HFF-Myc (cell line): ENCODE results near the gene ST7.
A peak's percentile ranks its signal among the peaks of the same experiment; 100 is the strongest.

Experiments used
- DNase-seq: peaks from one replicate; pipeline ENCODE4 v3.0.0-alpha.2; 2011; ENCODE audit warnings: low read depth; ENCODE audit errors: extremely low read depth
- H3K4me3 ChIP-seq: replicated peaks from 2 replicates; pipeline ENCODE4 v1.5.1; 2011; ENCODE audit warnings: low read depth, mild to moderate bottlenecking, control low read depth, low read length
- CTCF ChIP-seq: IDR thresholded peaks from 2 replicates; pipeline ENCODE4 v1.5.1; 2012; ENCODE audit warnings: mild to moderate bottlenecking, low read depth, low read length, control low read depth; ENCODE audit errors: missing control alignments

Gene ST7

GRCh38 chr7:117092785-117093184, 139.5 kb downstream of the ST7 start:
- peak; percentile 96 for DNase-seq
- TF ChIP-seq CTCF, result no peak
- no peak overlapping the region for H3K4me3 ChIP-seq

- DNase-seq, result no peak
- no peak overlapping the region for H3K4me3 ChIP-seq
- TF ChIP-seq CTCF, result no peak
Measured at GRCh38 chr7:117094457-117094856, 141.2 kb downstream of the ST7 start.

GRCh38 chr7:117095055-117095454, 141.8 kb downstream of the ST7 start:
- TF ChIP-seq CTCF, result no peak

GRCh38 chr7:117096330-117096729, 143.0 kb downstream of the ST7 start:
- DNase-seq, result no peak
- TF ChIP-seq CTCF, result no peak
- H3K4me3 ChIP-seq, result no peak overlapping the region

More at GRCh38 chr7:117095055-117095454, 141.8 kb downstream of the ST7 start:
- H3K4me3 ChIP-seq, result no peak overlapping the region
- no peak for DNase-seq

- DNase-seq, result no peak
- no peak overlapping the region for H3K4me3 ChIP-seq
- TF ChIP-seq CTCF, result no peak
Measured at GRCh38 chr7:117096942-117097341, 143.6 kb downstream of the ST7 start.

- H3K4me3 ChIP-seq, result no peak overlapping the region
- DNase-seq, result no peak
- TF ChIP-seq CTCF, result no peak
Measured at GRCh38 chr7:117097860-117098259, 144.6 kb downstream of the ST7 start.

- TF ChIP-seq CTCF, result no peak
- no peak overlapping the region for H3K4me3 ChIP-seq
- peak; percentile 40 for DNase-seq
Measured at GRCh38 chr7:117098457-117098856, 145.2 kb downstream of the ST7 start.
